NB4 (cell line): ENCODE results near the gene GPR21.

Experiments
- DNase-seq: peaks from one replicate; pipeline ENCODE4 v3.0.0; 2010; ENCODE audit warnings: low read depth
- H3K4me3 ChIP-seq: one replicate; pipeline ENCODE4 v1.5.1; 2011; ENCODE audit warnings: mild to moderate bottlenecking, low read depth, low read length, moderate library complexity
- CTCF ChIP-seq: IDR thresholded peaks from one replicate; pipeline ENCODE4 v1.5.1; 2012; ENCODE audit warnings: low read depth, low read length
- MYC ChIP-seq: IDR thresholded peaks from 2 replicates; pipeline ENCODE4 v1.6.1; 2011; ENCODE audit warnings: low read depth, low read length
- POLR2A ChIP-seq: IDR thresholded peaks from 2 replicates; pipeline ENCODE4 v1.6.1; 2011; ENCODE audit warnings: mild to moderate bottlenecking; ENCODE audit not compliant: insufficient read length; ENCODE audit errors: extremely low read depth
- TF ChIP-seq, protein P1 (sequence below): IDR thresholded peaks from 2 replicates; pipeline ENCODE4 v1.6.1; 2011; ENCODE audit warnings: low read depth, low read length

GPR21 gene

DNA sequence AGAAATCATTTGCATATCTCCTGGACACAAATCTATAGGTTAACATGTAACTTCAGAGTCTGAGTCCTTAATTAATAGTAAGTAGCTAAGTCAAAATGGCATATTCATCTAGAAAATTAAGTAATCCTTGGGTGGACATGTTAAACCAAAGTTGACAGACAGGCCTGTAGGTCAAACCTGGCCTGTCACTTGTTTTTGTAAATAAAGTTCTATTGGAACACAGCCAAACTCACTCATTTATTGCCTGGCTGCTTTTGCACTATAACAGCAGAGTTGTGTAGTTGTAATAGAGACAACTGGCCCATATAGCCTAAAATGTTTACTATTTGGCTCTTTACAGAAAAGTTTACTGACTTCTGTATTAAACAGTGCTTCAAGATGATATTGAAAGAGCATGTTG lies 24.6 kb upstream of the GPR21 start:
- TF ChIP-seq, protein P1, sequence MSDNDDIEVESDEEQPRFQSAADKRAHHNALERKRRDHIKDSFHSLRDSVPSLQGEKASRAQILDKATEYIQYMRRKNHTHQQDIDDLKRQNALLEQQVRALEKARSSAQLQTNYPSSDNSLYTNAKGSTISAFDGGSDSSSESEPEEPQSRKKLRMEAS = no peak
- TF ChIP-seq MYC (no peak), POLR2A (no peak)
- H3K4me3 ChIP-seq = no peak overlapping the region
- DNase-seq = no peak

- H3K4me3 ChIP-seq = no peak overlapping the region
- TF ChIP-seq, protein P1 = no peak
- TF ChIP-seq POLR2A (no peak), MYC (no peak), CTCF (no peak)
- DNase-seq = no peak
These were observed 22.1 kb upstream of the GPR21 start for GRCh38 chr9:123011380-123011779.

- no peak for DNase-seq
- TF ChIP-seq POLR2A (no peak), MYC (no peak), CTCF (no peak)
- TF ChIP-seq, protein P1 = no peak
- H3K4me3 ChIP-seq = no peak overlapping the region
These were observed 21.5 kb upstream of the GPR21 start for GRCh38 chr9:123011878-123012528.

GRCh38 chr9:123016631-123017030 lies 16.8 kb upstream of the GPR21 start:
- no peak overlapping the region for H3K4me3 ChIP-seq
- TF ChIP-seq, protein P1 = no peak
- no peak for TF ChIP-seq POLR2A
- no peak for TF ChIP-seq MYC
- no peak for TF ChIP-seq CTCF
- no peak for DNase-seq

GRCh38 chr9:123020796-123021195 lies 12.7 kb upstream of the GPR21 start:
- no peak overlapping the region for H3K4me3 ChIP-seq
- TF ChIP-seq CTCF (no peak), MYC (no peak), POLR2A (no peak)
- TF ChIP-seq, protein P1 = no peak
- no peak for DNase-seq

GRCh38 chr9:123026425-123026824 lies 7.0 kb upstream of the GPR21 start:
- H3K4me3 ChIP-seq = no peak overlapping the region
- no peak for TF ChIP-seq CTCF
- no peak for TF ChIP-seq MYC
- TF ChIP-seq, protein P1 = no peak
- no peak for TF ChIP-seq POLR2A
- DNase-seq = no peak
